Measurements from ENCODE around the gene YWHAE.

DNA sequence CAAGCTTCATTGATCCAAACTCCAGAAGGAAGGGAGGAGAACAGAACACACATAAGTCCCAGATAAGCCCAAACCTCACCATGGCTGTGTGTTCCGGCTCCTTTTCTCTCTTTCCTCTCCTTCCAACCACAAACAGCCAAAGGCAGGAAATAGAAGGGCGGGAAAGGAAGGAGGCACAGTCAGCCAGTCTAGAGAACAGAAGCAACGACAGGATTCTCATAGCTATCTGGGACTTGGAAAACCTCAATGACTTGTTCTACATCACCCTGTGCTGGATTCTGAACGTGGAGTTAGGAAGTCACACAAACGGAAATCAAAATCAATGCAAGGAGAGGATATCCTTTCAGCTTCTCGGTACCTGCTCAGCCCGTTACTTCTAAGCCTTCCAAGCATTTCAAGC is 47.0 kb upstream of the YWHAE start:
- TF ChIP-seq, protein P1, sequence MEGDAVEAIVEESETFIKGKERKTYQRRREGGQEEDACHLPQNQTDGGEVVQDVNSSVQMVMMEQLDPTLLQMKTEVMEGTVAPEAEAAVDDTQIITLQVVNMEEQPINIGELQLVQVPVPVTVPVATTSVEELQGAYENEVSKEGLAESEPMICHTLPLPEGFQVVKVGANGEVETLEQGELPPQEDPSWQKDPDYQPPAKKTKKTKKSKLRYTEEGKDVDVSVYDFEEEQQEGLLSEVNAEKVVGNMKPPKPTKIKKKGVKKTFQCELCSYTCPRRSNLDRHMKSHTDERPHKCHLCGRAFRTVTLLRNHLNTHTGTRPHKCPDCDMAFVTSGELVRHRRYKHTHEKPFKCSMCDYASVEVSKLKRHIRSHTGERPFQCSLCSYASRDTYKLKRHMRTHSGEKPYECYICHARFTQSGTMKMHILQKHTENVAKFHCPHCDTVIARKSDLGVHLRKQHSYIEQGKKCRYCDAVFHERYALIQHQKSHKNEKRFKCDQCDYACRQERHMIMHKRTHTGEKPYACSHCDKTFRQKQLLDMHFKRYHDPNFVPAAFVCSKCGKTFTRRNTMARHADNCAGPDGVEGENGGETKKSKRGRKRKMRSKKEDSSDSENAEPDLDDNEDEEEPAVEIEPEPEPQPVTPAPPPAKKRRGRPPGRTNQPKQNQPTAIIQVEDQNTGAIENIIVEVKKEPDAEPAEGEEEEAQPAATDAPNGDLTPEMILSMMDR (conservative IDR thresholded peaks at IDR 0.05; ENCODE audit: low read depth, low read length) = no peak
- TF ChIP-seq EZH2 (IDR thresholded peaks at IDR 0.05; ENCODE audit: low read length, unreplicated experiment) (no peak), EZH2phosphoT487 (IDR thresholded peaks at IDR 0.05; ENCODE audit: borderline replicate concordance, low read length) (no peak)

Data from PC-3 (cell line).